ENCODE measurements around the gene SUSD4.
"Not testable (repeated sequence)": the region's sequence is repeated elsewhere in the genome, so short reads cannot be mapped to it uniquely, and the experiment has no call there.

Gene SUSD4

GRCh38 chr1:223363856-223364684 lies at the start of gene SUSD4:
Gene SUSD4, minus strand, starts transcription at chr1:223364176. Its CDS starts 751 bp downstream, at chr1:223363425.
- peak; percentile 27 to 50 (median 28) for DNase-seq (ENCODE audit: low read depth in 2 of 3, low spot score in 1 of 3)

GRCh38 chr1:223413216-223413615 lies 49.2 kb upstream of the SUSD4 start:
- no peak for DNase-seq (ENCODE audit: low read depth in 2 of 3, low spot score in 1 of 3)

GRCh38 chr1:223411710-223412109 lies 47.7 kb upstream of the SUSD4 start:
- DNase-seq (ENCODE audit: low read depth in 2 of 3, low spot score in 1 of 3), result no peak

- DNase-seq (ENCODE audit: low read depth in 2 of 3, low spot score in 1 of 3), result no peak
These were observed 47.3 kb upstream of the SUSD4 start for GRCh38 chr1:223411309-223411708.

- no peak for DNase-seq (ENCODE audit: low read depth in 2 of 3, low spot score in 1 of 3)
These were observed 46.1 kb upstream of the SUSD4 start for GRCh38 chr1:223410036-223410435.

GRCh38 chr1:223405507-223405906 lies 41.5 kb upstream of the SUSD4 start:
- DNase-seq (ENCODE audit: low read depth in 2 of 3, low spot score in 1 of 3), result no peak

- no peak for DNase-seq (ENCODE audit: low read depth in 2 of 3, low spot score in 1 of 3)
These were observed 39.3 kb upstream of the SUSD4 start for GRCh38 chr1:223403184-223403815.

- DNase-seq (ENCODE audit: low read depth in 2 of 3, low spot score in 1 of 3), result no peak
These were observed 38.8 kb upstream of the SUSD4 start for GRCh38 chr1:223402790-223403142.

GRCh38 chr1:223401873-223402789 lies 38.2 kb upstream of the SUSD4 start:
- DNase-seq (ENCODE audit: low read depth in 2 of 3, low spot score in 1 of 3), result no peak

GRCh38 chr1:223399393-223399792 lies 35.4 kb upstream of the SUSD4 start:
- DNase-seq (ENCODE audit: low read depth in 2 of 3, low spot score in 1 of 3), result not testable (repeated sequence)

GRCh38 chr1:223394706-223395105 lies 30.7 kb upstream of the SUSD4 start:
- no peak for DNase-seq (ENCODE audit: low read depth in 2 of 3, low spot score in 1 of 3)

- no peak for DNase-seq (ENCODE audit: low read depth in 2 of 3, low spot score in 1 of 3)
These were observed 30.3 kb upstream of the SUSD4 start for GRCh38 chr1:223394242-223394641.

GRCh38 chr1:223393275-223394214 lies 29.6 kb upstream of the SUSD4 start, which contains the start of gene CCDC185:
Gene CCDC185, plus strand, starts transcription at chr1:223393415. Its CDS starts 61 bp downstream, at chr1:223393476.
- no peak for DNase-seq (ENCODE audit: low read depth in 2 of 3, low spot score in 1 of 3)

- DNase-seq (ENCODE audit: low read depth in 2 of 3, low spot score in 1 of 3), result no peak
These were observed 26.6 kb upstream of the SUSD4 start for GRCh38 chr1:223390618-223391017.

- no peak for DNase-seq (ENCODE audit: low read depth in 2 of 3, low spot score in 1 of 3)
These were observed 22.0 kb upstream of the SUSD4 start for GRCh38 chr1:223386013-223386412.

GRCh38 chr1:223378754-223379153 lies 14.8 kb upstream of the SUSD4 start:
- no peak for DNase-seq (ENCODE audit: low read depth in 2 of 3, low spot score in 1 of 3)

- no peak for DNase-seq (ENCODE audit: low read depth in 2 of 3, low spot score in 1 of 3)
These were observed 10.2 kb upstream of the SUSD4 start for GRCh38 chr1:223374064-223374610.

- no peak for DNase-seq (ENCODE audit: low read depth in 2 of 3, low spot score in 1 of 3)
These were observed 858 bp upstream of the SUSD4 start for GRCh38 chr1:223364685-223365382.

- peak in 1 of 3 donors; percentile 13 for DNase-seq (ENCODE audit: low read depth in 2 of 3, low spot score in 1 of 3)
These were observed 720 bp downstream of the SUSD4 start for GRCh38 chr1:223363057-223363855.

Measured in stimulated activated CD4-positive, alpha-beta T cell treated with anti-CD3 and anti-CD28 coated beads, Interleukin-12 subunit alpha, Interleukin-12 subunit beta, amount 100 ng/mL, for 48 hours (primary cell).